GM21529 (cell line): ENCODE data around the gene GRK2.

ENCODE experiments used
- ATAC-seq: cut with Tn5 transposase; IDR thresholded peaks from one replicate; pipeline ENCODE4 v1.9.1; 2021; ENCODE audit not compliant: unreplicated experiment

Gene GRK2

DNA sequence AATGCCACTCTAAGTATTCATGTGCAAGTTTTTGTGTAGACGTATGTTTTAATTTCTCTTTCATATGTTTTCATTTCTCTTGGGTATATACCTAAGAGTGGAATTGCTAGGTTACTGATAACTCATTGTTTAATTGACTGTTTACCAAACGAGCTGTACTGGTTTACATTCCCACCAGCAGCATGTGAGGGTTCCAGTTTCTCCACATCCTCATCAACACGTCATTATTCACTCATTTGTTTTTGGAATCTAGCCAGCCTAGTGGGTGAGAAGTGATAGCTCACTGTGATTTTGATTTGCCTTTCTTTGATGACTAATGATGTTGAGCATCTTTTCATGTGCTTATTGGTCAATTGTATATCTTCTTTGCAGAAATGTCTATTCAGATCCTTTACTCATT lies 26.8 kb downstream of the GRK2 start:
- no peak for ATAC-seq

DNA sequence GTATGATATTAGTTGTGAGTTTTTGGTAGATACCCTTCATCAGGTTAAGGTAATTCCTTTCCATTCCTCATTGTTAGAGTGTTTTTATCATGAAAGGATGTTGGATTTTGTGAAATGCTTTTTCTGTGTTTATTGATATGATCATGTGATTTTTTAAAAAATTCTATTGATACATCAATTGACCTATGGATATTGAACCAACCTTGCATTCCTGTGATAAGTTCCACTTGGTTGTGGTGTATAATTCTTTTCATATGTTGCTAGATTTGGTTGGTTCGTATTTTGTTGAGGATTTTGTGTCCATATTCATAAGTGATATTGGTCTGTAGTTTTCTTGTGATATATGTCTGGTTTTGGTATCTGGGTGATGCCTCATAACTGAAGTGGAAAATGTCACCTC lies 29.6 kb downstream of the GRK2 start:
- ATAC-seq, result no peak

DNA sequence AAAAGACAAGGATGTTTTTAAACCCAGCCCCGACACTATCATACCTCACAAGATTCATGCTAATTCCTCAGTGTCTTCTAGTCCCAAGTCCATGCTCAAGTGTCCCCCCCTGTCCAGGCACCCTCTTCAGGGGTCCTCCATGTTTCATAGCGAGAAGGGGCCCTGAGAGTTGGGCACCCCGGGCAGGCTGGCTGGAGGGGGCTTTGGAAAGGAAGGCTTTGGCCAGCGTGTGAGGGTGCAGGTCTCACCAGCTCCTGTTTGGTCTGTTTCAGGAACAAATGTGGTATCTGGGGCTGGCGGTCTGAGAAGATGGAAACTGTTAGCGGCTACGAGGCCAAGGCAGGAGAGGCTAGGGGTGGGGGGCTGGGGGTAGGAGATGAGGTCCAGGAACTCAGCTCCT lies 32.5 kb downstream of the GRK2 start:
- no peak for ATAC-seq

DNA sequence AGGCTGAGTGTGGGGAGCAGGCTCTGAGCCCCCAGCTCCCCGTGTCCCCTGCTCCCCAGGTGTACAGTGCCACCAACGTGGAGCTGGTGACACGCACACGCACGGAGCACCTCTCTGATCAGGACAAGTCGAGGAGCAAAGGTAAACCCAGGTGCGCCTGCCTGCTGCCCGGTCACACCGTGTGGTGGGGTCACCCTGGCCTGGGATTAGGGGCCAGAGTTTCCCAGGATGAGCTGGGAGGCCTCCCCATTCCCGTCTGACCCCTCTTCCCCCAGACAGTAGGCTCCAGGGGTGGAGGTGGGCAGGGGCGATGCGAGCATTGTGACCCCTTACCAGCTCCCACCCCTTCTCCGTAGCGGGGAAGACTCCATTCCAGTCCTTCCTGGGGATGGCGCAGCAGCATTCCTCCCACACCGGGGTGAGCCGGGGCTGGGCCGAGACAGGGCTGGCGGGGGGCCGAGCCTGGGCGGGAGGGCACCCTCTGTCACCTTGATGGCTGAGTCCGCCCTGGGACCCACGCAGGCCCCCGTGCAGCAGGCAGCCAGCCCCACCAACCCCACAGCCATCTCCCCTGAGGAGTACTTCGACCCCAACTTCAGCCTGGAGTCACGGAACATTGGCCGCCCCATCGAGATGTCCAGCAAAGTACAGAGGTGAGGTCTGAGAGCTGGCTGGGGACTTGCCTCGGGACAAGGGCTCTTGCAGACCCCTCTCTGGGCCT lies 33.4 kb downstream of the GRK2 start:
- ATAC-seq, result no peak

DNA sequence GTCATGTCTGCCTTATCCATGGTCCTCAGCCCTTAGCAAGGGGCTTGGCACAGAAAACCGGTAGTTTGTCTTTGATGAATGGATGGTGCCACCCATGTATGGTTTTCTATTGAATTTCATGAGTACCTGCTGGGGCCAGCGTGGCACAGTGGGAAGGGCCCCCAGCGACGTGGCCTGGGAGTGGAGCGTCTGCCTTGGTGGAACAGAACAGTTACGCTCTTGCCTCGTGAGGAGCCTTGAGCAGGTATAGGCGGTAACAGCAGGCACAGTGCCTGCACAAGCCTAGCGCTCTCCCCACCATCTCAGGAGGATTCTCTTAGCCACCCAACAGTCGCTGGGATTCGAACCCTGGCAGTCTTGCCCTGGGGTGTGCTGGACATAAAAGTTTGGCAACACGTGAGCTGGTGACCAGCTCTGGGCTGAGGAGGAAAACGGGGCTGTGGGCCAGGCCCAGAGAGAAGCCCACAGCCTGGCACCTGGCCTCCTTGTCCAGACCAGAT lies 34.0 kb downstream of the GRK2 start:
- ATAC-seq, result no peak

DNA sequence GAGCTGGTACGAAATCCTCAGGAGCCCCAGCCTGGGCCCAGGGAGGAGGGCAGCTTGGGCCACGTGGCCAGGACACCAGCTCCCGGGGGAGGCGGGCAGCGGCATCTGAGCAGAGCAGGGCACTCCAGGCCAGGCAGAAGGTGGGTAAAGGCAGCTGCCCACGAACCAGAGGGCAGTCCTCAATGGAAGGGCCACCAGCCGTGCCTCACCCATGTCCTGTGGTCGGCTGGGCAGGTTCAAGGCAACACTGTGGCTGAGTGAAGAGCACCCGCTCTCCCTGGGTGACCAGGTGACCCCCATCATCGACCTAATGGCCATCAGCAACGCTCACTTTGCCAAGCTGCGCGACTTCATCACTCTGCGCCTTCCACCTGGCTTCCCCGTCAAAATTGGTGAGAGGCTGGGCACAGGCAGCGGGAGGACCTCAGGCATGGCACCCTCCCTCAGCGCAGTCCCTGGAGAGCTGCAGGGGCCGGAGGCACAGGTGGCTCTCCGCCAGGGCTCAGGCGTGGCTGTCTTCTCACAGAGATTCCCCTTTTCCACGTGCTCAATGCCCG lies 34.6 kb downstream of the GRK2 start:
- ATAC-seq, result no peak

DNA sequence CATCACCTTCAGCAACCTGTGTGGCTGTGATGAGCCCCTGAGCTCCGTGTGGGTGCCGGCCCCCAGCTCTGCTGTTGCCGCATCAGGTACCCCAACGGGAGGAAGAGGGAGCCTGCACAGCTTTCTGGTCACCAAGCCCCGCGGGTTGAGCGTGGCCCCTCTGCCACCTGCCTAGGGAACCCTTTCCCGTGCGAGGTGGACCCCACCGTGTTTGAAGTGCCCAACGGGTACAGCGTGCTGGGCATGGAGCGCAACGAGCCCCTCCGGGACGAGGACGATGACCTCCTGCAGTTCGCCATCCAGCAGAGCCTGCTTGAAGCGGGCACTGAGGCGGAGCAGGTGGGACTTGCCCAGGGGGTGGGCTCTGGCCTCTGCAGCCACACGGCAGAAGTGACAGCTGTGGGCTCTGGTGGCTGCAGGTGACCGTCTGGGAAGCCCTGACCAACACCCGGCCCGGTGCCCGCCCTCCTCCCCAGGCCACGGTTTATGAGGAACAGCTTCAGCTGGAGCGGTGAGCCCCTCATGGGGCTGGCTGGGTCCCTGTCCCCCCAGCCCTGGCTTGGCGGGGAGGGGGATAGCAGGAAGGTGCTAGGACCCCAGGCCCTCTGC lies 35.1 kb downstream of the GRK2 start:
- no peak for ATAC-seq

DNA sequence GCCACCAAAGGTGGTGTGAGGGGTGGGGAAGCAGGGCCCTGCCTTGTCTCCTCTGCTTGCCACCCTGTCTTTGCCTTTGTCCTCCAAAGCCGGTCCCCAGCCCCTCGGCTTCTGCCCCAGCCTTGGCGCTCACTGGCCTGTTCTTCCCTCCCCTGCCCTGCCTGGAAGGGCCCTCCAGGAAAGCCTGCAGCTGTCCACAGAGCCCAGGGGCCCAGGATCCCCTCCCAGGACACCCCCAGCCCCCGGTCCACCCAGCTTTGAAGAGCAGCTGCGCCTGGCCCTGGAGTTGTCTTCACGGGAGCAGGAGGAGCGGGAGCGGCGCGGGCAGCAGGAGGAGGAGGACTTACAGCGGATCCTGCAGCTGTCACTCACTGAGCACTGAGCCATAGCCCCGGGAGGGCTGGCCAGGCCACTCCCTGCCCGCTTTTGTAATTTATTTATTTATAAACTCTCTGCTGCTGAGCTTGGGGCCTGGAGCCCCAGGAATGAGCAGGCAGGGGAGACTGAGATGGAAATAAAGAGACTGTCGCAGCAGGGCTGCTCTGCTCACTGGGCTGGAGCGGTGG lies 35.8 kb downstream of the GRK2 start:
- no peak for ATAC-seq

DNA sequence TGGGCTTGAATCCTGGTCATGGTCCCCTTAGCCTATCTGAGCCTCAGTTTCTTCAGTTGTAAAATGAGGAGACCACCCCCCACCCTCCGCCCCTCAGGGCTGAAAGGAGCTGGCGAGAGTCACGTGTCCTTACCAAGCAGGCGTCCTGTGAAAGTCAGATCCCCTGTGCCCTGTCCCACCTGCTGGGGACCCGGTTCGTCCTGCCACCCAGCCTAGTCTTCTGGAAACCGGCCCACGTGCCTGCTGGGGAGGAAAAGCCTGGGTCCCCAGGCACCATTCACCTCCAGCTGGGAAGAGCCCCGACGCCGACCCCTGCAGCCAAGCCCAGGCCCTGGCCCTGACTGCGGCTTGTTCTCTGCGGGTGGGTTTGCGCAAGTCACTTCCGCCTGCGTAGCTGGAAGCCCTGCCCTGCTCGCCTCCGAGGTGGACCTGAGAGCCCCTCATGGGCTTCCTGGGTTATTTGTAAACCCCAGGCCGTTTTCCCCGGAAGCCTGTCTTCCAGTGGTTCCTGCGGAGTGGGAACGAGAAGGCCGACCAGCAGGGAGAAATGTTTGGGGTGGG lies 36.4 kb downstream of the GRK2 start:
- no peak for ATAC-seq

DNA sequence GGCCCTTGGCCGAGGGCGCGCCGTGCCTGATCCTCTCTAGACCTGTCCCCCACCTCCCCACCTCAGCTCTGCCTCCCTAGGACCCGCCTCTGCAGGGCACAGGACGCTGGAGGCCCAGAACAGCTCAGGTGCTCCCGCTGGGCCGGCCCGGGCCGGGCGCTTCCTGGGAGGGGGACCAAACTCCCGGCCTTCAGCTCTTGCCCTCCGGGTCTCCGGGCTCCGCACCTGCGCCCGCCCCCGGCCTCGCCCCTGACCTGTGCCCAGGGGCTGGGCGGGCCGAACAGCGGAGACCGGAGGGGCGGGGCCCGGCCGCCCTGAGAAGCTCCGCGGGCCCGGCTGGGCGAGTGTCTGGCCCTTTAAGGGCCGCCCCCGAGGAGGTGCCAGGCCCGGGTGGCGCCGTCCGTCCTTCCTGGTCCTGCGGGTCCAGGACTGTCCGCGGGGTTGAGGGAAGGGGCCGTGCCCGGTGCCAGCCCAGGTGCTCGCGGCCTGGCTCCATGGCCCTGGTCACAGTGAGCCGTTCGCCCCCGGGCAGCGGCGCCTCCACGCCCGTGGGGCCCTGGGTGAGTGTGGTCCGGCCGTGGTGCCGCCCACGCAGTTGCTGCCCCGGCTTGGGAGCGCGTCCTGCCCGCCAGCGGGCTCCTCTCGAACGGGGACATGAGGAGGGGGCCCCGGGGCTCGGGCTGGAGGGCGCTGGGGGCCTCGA lies 37.0 kb downstream of the GRK2 start, which contains the start of gene SSH3:
Gene SSH3 (plus strand): TSS at position 399 of the 703 bp plus-strand sequence. CDS start 96 bp downstream, at position 495.
- ATAC-seq, result no peak

DNA sequence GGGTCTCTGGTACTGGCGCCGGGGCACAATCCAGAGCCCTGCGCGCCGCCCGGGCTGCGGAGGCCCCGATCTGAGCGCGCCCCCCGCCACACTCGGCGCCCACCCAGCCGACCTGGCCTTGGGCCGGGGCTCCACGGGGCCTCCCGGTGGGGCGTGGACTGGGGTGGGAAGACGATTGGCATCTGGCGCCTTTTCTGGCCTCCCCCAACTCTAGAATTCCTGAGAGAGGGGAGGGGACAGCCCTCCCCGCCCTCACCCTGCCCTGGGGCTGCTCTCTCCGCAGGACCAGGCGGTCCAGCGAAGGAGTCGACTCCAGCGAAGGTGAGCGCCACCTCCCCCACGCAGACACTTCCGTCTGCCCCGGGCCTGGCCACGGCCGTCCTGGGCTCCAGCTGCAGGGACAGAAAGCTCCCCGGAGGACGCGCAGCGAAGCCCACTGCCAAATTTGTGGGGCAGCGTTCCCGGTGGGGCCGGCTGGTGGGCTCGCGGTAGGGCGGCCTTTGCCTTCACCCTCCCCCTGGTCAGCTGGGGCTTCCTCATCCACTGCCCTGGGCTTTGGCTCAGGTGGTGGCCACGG lies 37.6 kb downstream of the GRK2 start:
- ATAC-seq, result no peak

DNA sequence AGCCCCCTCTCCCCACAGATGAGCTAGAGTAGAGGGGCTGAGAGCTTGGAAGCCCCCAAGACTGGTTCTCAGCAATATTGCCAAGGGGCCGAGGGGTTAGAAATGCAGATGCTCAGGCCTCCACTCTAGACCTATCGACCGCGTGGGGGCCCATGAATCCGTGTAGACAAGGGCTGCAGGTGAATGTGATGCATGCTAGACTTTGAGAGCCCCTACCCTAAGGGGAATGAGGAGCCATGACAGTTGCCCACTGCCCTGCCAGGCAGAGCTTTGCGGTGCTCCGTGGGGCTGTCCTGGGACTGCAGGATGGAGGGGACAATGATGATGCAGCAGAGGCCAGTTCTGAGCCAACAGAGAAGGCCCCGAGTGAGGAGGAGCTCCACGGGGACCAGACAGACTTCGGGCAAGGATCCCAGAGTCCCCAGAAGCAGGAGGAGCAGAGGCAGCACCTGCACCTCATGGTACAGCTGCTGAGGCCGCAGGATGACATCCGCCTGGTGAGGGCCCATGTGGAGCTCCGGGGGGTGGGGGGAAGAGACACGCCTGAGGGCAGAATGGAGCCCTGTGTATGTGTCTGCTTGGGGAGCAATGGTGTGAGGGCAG lies 38.3 kb downstream of the GRK2 start:
- no peak for ATAC-seq

DNA sequence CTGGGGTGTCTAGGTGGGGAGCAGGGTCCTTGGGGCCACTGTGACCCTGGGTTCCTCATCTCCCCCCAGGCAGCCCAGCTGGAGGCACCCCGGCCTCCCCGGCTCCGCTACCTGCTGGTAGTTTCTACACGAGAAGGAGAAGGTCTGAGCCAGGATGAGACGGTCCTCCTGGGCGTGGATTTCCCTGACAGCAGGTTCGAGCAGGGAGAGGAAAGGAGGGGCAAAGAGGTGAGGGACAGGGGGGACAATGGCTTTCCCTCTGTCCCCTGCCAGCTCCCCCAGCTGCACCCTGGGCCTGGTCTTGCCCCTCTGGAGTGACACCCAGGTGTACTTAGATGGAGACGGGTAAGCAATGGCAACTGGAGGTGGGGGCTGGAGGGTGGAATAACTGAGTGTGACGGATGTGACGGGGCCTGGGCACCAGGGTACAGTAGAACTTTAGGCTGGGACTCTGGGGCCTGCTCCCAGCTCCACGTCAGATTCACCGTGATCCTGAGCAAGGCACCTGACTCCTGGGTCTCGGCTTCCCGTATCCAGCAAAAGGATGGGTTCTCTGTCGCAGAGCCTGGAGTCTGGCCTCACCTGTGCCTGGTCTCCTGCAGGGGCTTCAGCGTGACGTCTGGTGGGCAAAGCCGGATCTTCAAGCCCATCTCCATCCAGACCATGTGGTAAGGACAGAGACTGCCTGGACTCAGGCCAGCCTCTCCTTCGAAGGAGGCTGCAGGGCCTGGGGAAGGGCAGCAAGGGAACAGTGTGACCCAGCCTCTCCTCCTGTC lies 40.7 kb downstream of the GRK2 start:
- no peak for ATAC-seq

DNA sequence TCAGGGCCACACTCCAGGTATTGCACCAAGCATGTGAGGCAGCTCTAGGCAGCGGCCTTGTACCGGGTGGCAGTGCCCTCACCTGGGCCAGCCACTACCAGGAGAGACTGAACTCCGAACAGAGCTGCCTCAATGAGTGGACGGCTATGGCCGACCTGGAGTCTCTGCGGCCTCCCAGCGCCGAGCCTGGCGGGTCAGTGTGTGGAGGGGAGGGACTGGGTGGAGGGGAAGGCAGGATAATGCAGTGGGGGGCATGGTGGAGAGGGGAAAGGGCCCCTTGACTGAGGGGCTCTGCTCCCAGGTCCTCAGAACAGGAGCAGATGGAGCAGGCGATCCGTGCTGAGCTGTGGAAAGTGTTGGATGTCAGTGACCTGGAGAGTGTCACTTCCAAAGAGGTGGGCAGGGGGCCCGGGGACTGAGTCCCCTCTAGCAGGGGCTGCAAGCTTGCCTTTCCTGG lies 41.3 kb downstream of the GRK2 start:
- ATAC-seq, result no peak

DNA sequence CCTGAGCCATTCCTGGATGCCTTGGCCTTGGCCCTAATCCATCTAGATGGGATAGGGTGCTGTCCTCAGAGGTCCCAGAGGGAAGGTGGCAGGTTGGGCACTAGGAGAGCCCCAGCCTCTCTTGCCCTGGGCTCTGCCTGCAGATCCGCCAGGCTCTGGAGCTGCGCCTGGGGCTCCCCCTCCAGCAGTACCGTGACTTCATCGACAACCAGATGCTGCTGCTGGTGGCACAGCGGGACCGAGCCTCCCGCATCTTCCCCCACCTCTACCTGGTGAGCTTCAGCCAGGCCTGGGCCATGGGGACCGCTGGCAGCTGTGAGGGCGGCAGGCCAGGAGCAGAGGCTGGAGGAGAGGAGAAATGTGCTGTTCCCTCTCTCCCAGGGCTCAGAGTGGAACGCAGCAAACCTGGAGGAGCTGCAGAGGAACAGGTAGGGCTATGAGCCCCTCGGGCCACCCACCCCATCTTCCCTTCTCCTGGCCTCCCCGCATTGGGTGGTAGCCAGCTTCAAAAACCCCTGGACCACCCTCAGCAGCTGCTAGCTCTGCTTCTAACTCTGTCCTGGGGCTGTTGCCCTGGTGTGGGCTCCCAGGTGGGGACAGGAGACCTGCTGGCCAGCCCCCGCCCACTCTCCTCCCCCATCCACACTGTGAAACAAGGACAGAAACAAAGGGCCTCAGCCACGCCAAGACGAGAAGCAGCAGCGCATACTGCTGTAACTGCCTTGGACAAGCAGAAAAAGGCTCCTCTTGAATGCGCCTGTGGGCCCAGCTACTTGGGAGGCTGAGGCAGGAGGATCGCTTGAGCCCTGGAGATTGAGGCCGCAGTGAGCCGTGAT lies 42.0 kb downstream of the GRK2 start:
- no peak for ATAC-seq

DNA sequence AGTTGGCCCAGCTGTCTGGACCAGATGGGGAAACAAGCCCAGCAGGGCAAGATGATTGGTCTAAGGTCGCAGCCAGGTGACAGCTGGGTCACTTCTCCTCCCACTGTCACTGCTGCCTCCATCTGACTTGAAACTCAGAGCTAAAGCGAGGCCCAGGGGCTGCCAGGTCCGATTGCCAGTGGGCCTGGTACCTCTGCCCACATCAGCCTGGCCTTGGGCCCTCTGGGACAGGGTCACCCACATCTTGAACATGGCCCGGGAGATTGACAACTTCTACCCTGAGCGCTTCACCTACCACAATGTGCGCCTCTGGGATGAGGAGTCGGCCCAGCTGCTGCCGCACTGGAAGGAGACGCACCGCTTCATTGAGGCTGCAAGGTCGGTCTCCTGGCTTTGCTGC lies 42.9 kb downstream of the GRK2 start:
- ATAC-seq, result no peak

DNA sequence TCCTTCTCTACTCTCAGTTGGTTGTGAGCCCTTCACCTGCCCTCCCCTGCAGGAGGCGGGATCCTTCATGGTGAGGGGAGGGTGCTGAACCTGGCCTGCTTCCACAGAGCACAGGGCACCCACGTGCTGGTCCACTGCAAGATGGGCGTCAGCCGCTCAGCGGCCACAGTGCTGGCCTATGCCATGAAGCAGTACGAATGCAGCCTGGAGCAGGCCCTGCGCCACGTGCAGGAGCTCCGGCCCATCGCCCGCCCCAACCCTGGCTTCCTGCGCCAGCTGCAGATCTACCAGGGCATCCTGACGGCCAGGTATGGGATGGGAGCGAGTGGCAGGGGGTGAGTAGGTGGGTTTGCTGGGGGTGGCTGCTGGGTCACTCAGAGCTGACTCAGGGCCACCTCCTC lies 43.4 kb downstream of the GRK2 start:
- no peak for ATAC-seq

DNA sequence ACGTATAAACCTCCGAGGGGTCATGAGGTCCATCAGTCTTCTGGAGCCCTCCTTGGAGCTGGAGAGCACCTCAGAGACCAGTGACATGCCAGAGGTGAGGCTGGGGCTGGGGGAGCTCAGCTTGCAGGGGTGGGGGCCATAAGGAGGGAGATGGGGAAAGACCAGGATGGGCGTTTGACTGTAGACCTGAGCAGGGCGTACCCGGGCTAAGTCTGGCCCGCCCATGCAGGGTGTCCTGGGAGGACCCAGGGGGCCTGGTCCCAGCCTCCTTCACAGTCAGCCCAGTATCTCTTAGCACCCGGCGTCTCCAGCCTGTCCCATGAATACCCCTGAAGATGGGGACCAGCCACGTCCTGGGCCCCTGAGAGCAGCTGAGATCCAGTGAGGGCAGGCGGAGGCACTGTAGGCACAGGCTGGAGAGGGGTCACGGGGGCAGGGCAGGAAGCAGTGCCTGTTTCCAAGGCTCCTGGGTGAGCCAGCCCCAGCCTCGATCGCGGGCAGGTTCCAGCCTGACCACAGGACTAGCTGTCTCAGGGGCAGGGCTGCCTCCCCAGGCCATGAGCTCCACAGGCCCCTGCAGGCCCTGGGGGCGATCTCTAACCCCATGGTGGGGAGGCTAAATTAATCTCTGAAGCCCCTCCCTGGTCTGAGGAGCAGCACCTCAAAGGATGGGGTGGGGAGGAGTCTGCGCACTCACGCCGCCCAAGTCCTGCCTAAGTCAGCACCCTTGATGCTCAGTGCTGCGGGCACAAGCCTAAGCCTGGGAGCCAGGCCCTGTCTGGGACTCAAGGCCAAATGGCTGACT lies 44.2 kb downstream of the GRK2 start:
- no peak for ATAC-seq
